Liver (tissue), 9 donors: ENCODE measurements around the gene NR5A1. TPM values are rescaled to one million over a fixed set of nuclear protein-coding genes. Genes with fewer than 3 reads are reported as not detected.
A peak's percentile ranks its signal among the peaks of the same experiment; 100 is the strongest.

ENCODE experiments used
- DNase-seq: peaks from one replicate; pipeline ENCODE4 v3.0.0-alpha.2; 2017; ENCODE audit warnings: low spot score
- H3K27ac ChIP-seq, 2 donors: one replicate each; pipeline ENCODE4 v1.7.0; 2013; ENCODE audit warnings: inconsistent platforms in 2 of 2, low read length in 2 of 2, control low read depth in 1 of 2, low read depth in 1 of 2, mild to moderate bottlenecking in 1 of 2
- H3K27me3 ChIP-seq, 4 donors: one replicate each; pipeline versions ENCODE4 v1.6.1 to v1.7.0; 2013; ENCODE audit warnings: low read length in 3 of 4, inconsistent platforms in 1 of 4, mild to moderate bottlenecking in 1 of 4, moderate library complexity in 1 of 4; ENCODE audit not compliant: control insufficient read depth in 4 of 4, insufficient read depth in 4 of 4
- H3K36me3 ChIP-seq, 4 donors: one replicate each; pipeline versions ENCODE4 v1.6.1 to v1.7.0; 2013; ENCODE audit warnings: low read length in 3 of 4, mild to moderate bottlenecking in 3 of 4, low read depth in 1 of 4, moderate library complexity in 1 of 4; ENCODE audit not compliant: control insufficient read depth in 4 of 4, insufficient read depth in 3 of 4
- H3K4me1 ChIP-seq, 4 donors: one replicate each; pipeline versions ENCODE4 v1.6.1 to v1.7.0; 2013; ENCODE audit warnings: low read length in 3 of 4, mild to moderate bottlenecking in 3 of 4, moderate library complexity in 1 of 4; ENCODE audit not compliant: control insufficient read depth in 4 of 4, insufficient read depth in 4 of 4
- H3K4me3 ChIP-seq, 3 donors: one replicate each; pipeline versions ENCODE4 v1.6.1 to v1.7.0; 2013; ENCODE audit warnings: low read length in 3 of 3, control low read depth in 1 of 3, low read depth in 1 of 3, mild to moderate bottlenecking in 1 of 3
- H3K9ac ChIP-seq, 2 donors: one replicate each; pipeline ENCODE4 v1.7.0; 2013; ENCODE audit warnings: low read length in 2 of 2, mild to moderate bottlenecking in 2 of 2, moderate library complexity in 2 of 2, control low read depth in 1 of 2, low read depth in 1 of 2
- H3K9me3 ChIP-seq, 4 donors: one replicate each; pipeline versions ENCODE4 v1.6.1 to v1.7.0; 2013; ENCODE audit warnings: low read length in 3 of 4; ENCODE audit not compliant: control insufficient read depth in 4 of 4
- EGR1 ChIP-seq, 2 donors: IDR thresholded peaks; 2 replicates each; pipeline ENCODE4 v1.6.1; 2016 to 2018; ENCODE audit warnings: antibody characterized with exemption in 2 of 2, low read depth in 2 of 2
- FOXA2 ChIP-seq: IDR thresholded peaks from 2 replicates; pipeline ENCODE4 v1.6.1; 2016; ENCODE audit warnings: antibody characterized with exemption
- GABPA ChIP-seq, 2 donors: IDR thresholded peaks in 1 of 2; conservative IDR thresholded peaks in 1 of 2; 2 replicates each; pipeline ENCODE4 v1.6.1; 2016; ENCODE audit warnings: antibody characterized with exemption in 2 of 2, mild to moderate bottlenecking in 1 of 2, moderate library complexity in 1 of 2
- HNF4A ChIP-seq, 2 donors: conservative IDR thresholded peaks; 2 replicates each; pipeline ENCODE4 v1.6.1; 2016; ENCODE audit warnings: antibody characterized with exemption in 2 of 2, mild to moderate bottlenecking in 2 of 2
- NR2F2 ChIP-seq: IDR thresholded peaks from 2 replicates; pipeline ENCODE4 v1.6.1; 2016; ENCODE audit warnings: antibody characterized with exemption
- RAD21 ChIP-seq, 2 donors: IDR thresholded peaks; 2 replicates each; pipeline ENCODE4 v1.6.1; 2016; ENCODE audit warnings: antibody characterized with exemption in 2 of 2, mild to moderate bottlenecking in 2 of 2
- RXRA ChIP-seq, 2 donors: IDR thresholded peaks; 2 replicates each; pipeline ENCODE4 v1.6.1; 2017 to 2018; ENCODE audit warnings: antibody characterized with exemption in 2 of 2, mild to moderate bottlenecking in 1 of 2
- SP1 ChIP-seq: IDR thresholded peaks from 2 replicates; pipeline ENCODE4 v1.6.1; 2018; ENCODE audit warnings: antibody characterized with exemption, mild to moderate bottlenecking
- TAF1 ChIP-seq: conservative IDR thresholded peaks from 2 replicates; pipeline ENCODE4 v1.6.1; 2016; ENCODE audit warnings: antibody characterized with exemption, mild to moderate bottlenecking
- YY1 ChIP-seq: IDR thresholded peaks from 2 replicates; pipeline ENCODE4 v1.6.1; 2016; ENCODE audit warnings: antibody characterized with exemption, mild to moderate bottlenecking
- WGBS: extraction: QIAGEN DNeasy Blood & Tissue Kit; methylation state at CpG from one replicate; pipeline ENCODE4 v1.1.7; 2013; 5-methylcytosine and 5-hydroxymethylcytosine counted together
- polyA plus RNA-seq, 2 donors: library from polyadenylated mRNA; stranded (reverse) in 1 of 2; unstranded in 1 of 2; fragments of 200-250 nt in 1 of 2; fragments of >200 nt in 1 of 2; fragmentation: Nextera tagmentation in 1 of 2; extraction: Ambion mirVana in 1 of 2; gene quantifications; one replicate each; pipeline versions ENCODE4 v1.2.1 to v1.2.3, GENCODE V29; 2013 to 2015
- total RNA-seq, 2 donors: library from RNA; depleted of rRNA; stranded (reverse); fragments of >200 nt; gene quantifications; one replicate each; pipeline ENCODE4 v1.2.3, GENCODE V29; 2014
- TF ChIP-seq, protein P1 (sequence below): IDR thresholded peaks from 2 replicates; pipeline ENCODE4 v1.6.1; 2016; ENCODE audit warnings: antibody characterized with exemption
- TF ChIP-seq, protein P2 (sequence below): IDR thresholded peaks from 2 replicates; pipeline ENCODE4 v1.6.1; 2016; ENCODE audit warnings: antibody characterized with exemption
- TF ChIP-seq, protein P3 (sequence below): IDR thresholded peaks from 2 replicates; pipeline ENCODE4 v1.6.1; 2016; ENCODE audit warnings: antibody characterized with exemption
- TF ChIP-seq, protein P4 (sequence below): fragments of 150-350 bp; IDR thresholded peaks from 2 replicates; pipeline ENCODE4 v1.5.1; 2017; ENCODE audit warnings: improper control_type of control experiment, low read depth, low read length; ENCODE audit not compliant: missing input control
- TF ChIP-seq, protein P5 (sequence below): IDR thresholded peaks from 2 replicates; pipeline ENCODE4 v1.6.1; 2016; ENCODE audit warnings: antibody characterized with exemption, mild to moderate bottlenecking
- donor health status: healthy.
- donor health status: healthy.
- donor health status: healthy.
- donor health status: healthy.
- donor health status: healthy.

NR5A1 gene
- total and polyA plus RNA-seq, 4 donors, result not detected

DNA sequence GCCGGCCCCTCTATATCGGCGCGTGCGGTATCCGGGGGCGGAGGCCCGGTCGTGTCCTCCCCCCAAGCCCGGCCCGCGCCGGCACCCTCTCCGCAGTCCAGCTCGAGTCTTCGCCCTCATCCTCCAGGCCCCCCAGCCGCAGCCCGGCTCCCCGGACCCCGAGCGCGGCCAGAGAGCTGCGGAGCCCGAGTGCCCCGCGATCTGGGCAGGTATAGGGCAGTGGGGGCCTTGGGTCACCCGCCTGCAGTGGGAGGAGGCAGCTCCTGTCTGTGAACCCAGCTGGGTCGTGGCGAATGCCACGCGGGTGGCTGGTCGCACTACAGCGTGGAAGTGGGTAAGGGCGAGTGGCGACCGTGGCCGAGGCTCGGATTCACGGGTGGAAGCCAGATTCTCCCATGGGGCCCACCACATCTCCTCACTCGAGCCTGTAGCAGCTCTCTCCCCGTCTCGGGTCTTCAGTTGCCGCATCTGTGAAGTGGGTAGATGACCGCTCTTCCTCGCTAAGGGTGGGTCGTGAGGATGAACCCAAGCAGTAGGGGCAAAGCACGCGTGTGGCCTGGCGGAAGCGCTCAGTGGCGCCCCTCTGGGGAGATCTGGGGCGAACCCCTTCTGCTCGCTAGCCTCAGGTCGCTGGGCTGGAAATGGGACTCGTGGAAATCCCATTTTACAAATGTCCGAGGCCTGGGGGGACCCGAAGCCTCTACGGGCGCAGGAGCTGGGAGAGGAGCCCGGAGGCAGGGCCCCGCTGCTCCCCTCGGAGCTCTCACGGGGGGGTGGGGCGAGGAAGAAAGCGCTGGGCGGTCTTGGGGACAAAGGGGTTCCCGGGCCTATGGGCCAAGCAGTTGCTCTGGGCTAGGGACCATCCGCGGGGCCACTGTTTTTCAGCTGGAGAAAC, 1.9 kb downstream of the NR5A1 start:
- TF ChIP-seq RXRA (IDR thresholded peaks at IDR 0.05), result no peak
- no peak for TF ChIP-seq SP1
- TF ChIP-seq NR2F2, result no peak
- TF ChIP-seq TAF1, result no peak
- TF ChIP-seq YY1, result no peak
- TF ChIP-seq, protein P1, sequence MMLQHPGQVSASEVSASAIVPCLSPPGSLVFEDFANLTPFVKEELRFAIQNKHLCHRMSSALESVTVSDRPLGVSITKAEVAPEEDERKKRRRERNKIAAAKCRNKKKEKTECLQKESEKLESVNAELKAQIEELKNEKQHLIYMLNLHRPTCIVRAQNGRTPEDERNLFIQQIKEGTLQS, result no peak
- no peak for TF ChIP-seq GABPA (IDR thresholded peaks at IDR 0.05 in 1 of 2, conservative IDR thresholded peaks at IDR 0.05 in 1 of 2)
- no peak for TF ChIP-seq FOXA2
- TF ChIP-seq, protein P2, sequence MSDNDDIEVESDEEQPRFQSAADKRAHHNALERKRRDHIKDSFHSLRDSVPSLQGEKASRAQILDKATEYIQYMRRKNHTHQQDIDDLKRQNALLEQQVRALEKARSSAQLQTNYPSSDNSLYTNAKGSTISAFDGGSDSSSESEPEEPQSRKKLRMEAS, result no peak
- TF ChIP-seq, protein P3, sequence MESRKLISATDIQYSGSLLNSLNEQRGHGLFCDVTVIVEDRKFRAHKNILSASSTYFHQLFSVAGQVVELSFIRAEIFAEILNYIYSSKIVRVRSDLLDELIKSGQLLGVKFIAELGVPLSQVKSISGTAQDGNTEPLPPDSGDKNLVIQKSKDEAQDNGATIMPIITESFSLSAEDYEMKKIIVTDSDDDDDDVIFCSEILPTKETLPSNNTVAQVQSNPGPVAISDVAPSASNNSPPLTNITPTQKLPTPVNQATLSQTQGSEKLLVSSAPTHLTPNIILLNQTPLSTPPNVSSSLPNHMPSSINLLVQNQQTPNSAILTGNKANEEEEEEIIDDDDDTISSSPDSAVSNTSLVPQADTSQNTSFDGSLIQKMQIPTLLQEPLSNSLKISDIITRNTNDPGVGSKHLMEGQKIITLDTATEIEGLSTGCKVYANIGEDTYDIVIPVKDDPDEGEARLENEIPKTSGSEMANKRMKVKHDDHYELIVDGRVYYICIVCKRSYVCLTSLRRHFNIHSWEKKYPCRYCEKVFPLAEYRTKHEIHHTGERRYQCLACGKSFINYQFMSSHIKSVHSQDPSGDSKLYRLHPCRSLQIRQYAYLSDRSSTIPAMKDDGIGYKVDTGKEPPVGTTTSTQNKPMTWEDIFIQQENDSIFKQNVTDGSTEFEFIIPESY, result no peak
- TF ChIP-seq, protein P4, sequence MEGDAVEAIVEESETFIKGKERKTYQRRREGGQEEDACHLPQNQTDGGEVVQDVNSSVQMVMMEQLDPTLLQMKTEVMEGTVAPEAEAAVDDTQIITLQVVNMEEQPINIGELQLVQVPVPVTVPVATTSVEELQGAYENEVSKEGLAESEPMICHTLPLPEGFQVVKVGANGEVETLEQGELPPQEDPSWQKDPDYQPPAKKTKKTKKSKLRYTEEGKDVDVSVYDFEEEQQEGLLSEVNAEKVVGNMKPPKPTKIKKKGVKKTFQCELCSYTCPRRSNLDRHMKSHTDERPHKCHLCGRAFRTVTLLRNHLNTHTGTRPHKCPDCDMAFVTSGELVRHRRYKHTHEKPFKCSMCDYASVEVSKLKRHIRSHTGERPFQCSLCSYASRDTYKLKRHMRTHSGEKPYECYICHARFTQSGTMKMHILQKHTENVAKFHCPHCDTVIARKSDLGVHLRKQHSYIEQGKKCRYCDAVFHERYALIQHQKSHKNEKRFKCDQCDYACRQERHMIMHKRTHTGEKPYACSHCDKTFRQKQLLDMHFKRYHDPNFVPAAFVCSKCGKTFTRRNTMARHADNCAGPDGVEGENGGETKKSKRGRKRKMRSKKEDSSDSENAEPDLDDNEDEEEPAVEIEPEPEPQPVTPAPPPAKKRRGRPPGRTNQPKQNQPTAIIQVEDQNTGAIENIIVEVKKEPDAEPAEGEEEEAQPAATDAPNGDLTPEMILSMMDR, result no peak
- TF ChIP-seq RAD21 (IDR thresholded peaks at IDR 0.05), result no peak
- no peak for TF ChIP-seq EGR1 (IDR thresholded peaks at IDR 0.05; ENCODE audit: low read depth in 2 of 2)
- DNase-seq, result no peak
- no peaks in the 10 kb centered on the region for H3K36me3 ChIP-seq
- peaks cover 0 to 16% (median 8%) of the 10 kb centered on the region in 4 donors for H3K27me3 ChIP-seq
- H3K9ac ChIP-seq, result no peak overlapping the region
- peak overlapping the region in 1 of 3 donors; percentile 39 for H3K4me3 ChIP-seq
- H3K4me1 ChIP-seq, result peaks cover 3 to 12% (median 9%) of the 10 kb centered on the region in 4 donors
- no peak overlapping the region for H3K27ac ChIP-seq
- H3K9me3 ChIP-seq, result no peaks in the 10 kb centered on the region
- WGBS, result 29% methylated on average over 69 of the region's 69 CpGs

DNA sequence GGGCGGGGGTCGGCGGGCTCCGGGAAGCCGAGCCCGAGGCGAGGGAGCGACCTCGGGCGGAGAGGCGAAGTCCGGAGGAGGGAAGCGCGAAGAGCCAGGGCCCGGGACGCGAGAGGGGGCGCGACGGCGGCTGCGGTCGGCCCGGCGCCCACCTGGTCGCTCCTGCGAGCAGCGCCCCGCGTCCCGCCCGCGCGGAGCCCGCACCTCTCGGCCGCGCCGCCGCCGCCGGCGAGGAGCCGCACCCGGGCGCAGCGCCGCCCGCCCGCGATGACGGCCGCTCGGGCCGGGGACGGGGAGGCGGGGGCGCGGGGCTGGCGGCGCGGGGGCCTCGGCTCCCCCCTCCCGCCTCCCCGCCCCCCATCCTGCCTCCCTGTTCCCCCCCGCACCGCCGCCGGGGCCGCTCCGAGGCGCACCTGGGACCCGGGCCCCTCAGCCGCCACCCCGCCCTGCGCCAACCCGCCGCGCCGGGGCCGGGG, 2.6 kb downstream of the NR5A1 start:
- H3K9me3 ChIP-seq, result no peaks in the 10 kb centered on the region
- H3K36me3 ChIP-seq, result no peaks in the 10 kb centered on the region
- WGBS, result 2% methylated on average over 80 of the region's 81 CpGs
- no peak overlapping the region for H3K27ac ChIP-seq
- H3K9ac ChIP-seq, result no peak overlapping the region
- H3K4me3 ChIP-seq, result peak overlapping the region in 1 of 3 donors; percentile 39
- DNase-seq, result no peak
- peaks cover 3 to 12% (median 9%) of the 10 kb centered on the region in 4 donors for H3K4me1 ChIP-seq
- TF ChIP-seq, protein P3, result no peak
- TF ChIP-seq SP1 (no peak), HNF4A (conservative IDR thresholded peaks at IDR 0.05) (no peak)
- TF ChIP-seq, protein P1, result no peak
- TF ChIP-seq, protein P4, result no peak
- TF ChIP-seq, protein P5, sequence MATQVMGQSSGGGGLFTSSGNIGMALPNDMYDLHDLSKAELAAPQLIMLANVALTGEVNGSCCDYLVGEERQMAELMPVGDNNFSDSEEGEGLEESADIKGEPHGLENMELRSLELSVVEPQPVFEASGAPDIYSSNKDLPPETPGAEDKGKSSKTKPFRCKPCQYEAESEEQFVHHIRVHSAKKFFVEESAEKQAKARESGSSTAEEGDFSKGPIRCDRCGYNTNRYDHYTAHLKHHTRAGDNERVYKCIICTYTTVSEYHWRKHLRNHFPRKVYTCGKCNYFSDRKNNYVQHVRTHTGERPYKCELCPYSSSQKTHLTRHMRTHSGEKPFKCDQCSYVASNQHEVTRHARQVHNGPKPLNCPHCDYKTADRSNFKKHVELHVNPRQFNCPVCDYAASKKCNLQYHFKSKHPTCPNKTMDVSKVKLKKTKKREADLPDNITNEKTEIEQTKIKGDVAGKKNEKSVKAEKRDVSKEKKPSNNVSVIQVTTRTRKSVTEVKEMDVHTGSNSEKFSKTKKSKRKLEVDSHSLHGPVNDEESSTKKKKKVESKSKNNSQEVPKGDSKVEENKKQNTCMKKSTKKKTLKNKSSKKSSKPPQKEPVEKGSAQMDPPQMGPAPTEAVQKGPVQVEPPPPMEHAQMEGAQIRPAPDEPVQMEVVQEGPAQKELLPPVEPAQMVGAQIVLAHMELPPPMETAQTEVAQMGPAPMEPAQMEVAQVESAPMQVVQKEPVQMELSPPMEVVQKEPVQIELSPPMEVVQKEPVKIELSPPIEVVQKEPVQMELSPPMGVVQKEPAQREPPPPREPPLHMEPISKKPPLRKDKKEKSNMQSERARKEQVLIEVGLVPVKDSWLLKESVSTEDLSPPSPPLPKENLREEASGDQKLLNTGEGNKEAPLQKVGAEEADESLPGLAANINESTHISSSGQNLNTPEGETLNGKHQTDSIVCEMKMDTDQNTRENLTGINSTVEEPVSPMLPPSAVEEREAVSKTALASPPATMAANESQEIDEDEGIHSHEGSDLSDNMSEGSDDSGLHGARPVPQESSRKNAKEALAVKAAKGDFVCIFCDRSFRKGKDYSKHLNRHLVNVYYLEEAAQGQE, result no peak
- H3K27me3 ChIP-seq, result peaks cover 0 to 16% (median 8%) of the 10 kb centered on the region in 4 donors
